Tibial artery (tissue), 4 donors: ENCODE data around the gene KIF1A.

Source experiments
- DNase-seq, 2 donors: peaks; one replicate each; pipeline ENCODE4 v3.0.0-alpha.2; 2019
- H3K27ac ChIP-seq, 2 donors: fragments of 200-600 bp; sonication (generic) in 1 of 2; 1 replicate in 1 of 2; 2 replicates in 1 of 2; pipeline ENCODE4 v1.5.1; 2018 to 2019; ENCODE audit warnings: mild to moderate bottlenecking in 1 of 2
- H3K27me3 ChIP-seq, 2 donors: fragments of 200-600 bp; sonication (generic) in 1 of 2; one replicate each; pipeline versions ENCODE4 v1.5.1 to v1.6.0; 2016 to 2019
- H3K36me3 ChIP-seq, 3 donors: fragments of 200-600 bp; sonication (generic) in 2 of 3; one replicate each; pipeline ENCODE4 v1.5.1; 2016 to 2019; ENCODE audit warnings: mild to moderate bottlenecking in 2 of 3
- H3K4me1 ChIP-seq, 4 donors: fragments of 200-600 bp; sonication (generic) in 2 of 4; 1 replicate in 3 of 4; 2 replicates in 1 of 4; pipeline ENCODE4 v1.5.1; 2016 to 2019
- H3K4me3 ChIP-seq, 2 donors: fragments of 200-600 bp; sonication (generic) in 1 of 2; 1 replicate in 1 of 2; 2 replicates in 1 of 2; pipeline ENCODE4 v1.5.1; 2018 to 2019; ENCODE audit warnings: mild to moderate bottlenecking in 2 of 2
- H3K9me3 ChIP-seq, 3 donors: fragments of 200-600 bp; sonication (generic) in 1 of 3; one replicate each; pipeline ENCODE4 v1.5.1; 2016 to 2019
- intact Hi-C: fragments of 100-400 bp; cut with DNase I; formaldehyde crosslinking; loops from one replicate; pipeline ENCODE4 v1.15.0; 2023; ENCODE audit warnings: low total_unique reads
- TF ChIP-seq, protein P1 (sequence below), 2 experiments: fragments of 200-600 bp in 1 of 2; fragments of 450-650 bp in 1 of 2; IDR thresholded peaks; one replicate each; pipeline ENCODE4 v1.5.1; 2017 to 2019; ENCODE audit warnings: antibody characterized with exemption in 2 of 2, mild to moderate bottlenecking in 1 of 2, moderate library complexity in 1 of 2

KIF1A gene

DNA sequence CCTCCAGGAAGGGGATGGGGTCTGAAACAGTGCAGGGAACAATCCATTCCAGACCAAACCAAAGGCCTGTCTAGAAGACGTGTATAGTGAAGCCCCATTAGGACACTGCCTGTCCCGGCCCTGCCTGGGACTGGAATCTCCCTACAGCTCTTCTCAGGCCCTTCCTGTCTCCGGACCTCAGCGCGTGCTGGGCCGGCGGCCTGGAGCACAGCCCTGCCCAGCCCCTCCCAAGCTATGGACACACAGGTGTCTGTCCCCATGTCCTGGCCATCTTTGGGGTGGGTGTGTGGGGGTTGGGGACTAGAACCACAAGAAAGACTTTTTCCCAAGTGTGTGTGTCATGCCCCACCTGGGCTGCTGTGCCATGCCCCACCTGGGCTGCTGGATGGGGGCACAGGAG lies 51.8 kb downstream of the KIF1A start:
- Histone ChIP-seq H3K4me3 (no peak overlapping the region), H3K36me3 (no peaks in the 10 kb centered on the region), H3K4me1 (no peaks in the 10 kb centered on the region), H3K27ac (no peak overlapping the region), H3K9me3 (no peaks in the 10 kb centered on the region), H3K27me3 (peaks cover 0 to 10% of the 10 kb centered on the region in 2 donors)
- no peak for DNase-seq
- intact Hi-C loops, result no loop called here
- TF ChIP-seq, protein P1, sequence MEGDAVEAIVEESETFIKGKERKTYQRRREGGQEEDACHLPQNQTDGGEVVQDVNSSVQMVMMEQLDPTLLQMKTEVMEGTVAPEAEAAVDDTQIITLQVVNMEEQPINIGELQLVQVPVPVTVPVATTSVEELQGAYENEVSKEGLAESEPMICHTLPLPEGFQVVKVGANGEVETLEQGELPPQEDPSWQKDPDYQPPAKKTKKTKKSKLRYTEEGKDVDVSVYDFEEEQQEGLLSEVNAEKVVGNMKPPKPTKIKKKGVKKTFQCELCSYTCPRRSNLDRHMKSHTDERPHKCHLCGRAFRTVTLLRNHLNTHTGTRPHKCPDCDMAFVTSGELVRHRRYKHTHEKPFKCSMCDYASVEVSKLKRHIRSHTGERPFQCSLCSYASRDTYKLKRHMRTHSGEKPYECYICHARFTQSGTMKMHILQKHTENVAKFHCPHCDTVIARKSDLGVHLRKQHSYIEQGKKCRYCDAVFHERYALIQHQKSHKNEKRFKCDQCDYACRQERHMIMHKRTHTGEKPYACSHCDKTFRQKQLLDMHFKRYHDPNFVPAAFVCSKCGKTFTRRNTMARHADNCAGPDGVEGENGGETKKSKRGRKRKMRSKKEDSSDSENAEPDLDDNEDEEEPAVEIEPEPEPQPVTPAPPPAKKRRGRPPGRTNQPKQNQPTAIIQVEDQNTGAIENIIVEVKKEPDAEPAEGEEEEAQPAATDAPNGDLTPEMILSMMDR (IDR thresholded peaks at IDR 0.05), result no peak

DNA sequence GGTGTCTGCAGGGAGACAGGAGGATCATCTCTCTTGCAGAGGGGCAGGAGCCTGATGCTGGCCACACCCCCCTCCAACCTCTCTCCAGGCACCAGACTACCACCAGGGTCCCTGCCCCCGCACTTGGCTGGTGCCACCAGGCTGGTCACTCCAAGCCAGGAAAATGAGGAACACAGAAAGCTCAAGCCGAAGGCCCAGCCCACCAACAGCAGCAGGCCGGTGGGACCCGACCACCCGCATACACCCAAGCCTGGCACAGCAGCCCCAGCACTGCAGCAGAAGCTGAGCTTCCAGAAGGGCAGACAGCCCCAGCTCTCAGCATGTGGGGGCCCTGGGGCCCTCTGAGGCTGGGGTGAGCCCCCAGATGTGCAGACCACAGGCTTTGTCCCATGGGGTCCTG lies 52.7 kb downstream of the KIF1A start:
- intact Hi-C loops, result no loop called here
- DNase-seq, result no peak
- Histone ChIP-seq H3K4me3 (no peak overlapping the region), H3K27ac (no peak overlapping the region), H3K9me3 (no peaks in the 10 kb centered on the region), H3K4me1 (no peaks in the 10 kb centered on the region), H3K27me3 (peaks cover 0 to 10% of the 10 kb centered on the region in 2 donors), H3K36me3 (no peaks in the 10 kb centered on the region)
- TF ChIP-seq, protein P1 (IDR thresholded peaks at IDR 0.05), result no peak

DNA sequence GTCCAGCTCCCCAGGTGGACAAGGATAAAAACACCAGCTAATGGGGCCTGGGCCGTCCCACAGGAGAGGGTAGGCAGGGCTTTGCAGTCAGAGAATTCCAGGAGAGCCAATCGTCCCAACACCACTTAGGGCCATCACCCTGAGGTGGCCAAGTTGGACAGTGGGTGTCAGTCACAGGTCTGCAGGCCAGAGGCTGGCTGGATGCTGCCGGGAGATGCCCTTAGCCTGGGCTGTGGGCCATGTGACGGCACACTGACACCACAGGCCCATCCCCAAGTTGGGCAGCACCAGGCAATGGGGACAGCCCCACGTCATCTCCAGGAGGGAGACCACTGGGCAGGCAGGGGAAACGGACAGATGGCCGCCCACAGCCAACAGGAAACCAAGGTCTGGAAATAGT lies 53.9 kb downstream of the KIF1A start:
- no peaks in the 10 kb centered on the region for H3K36me3 ChIP-seq
- no peaks in the 10 kb centered on the region for H3K9me3 ChIP-seq
- H3K27me3 ChIP-seq, result peaks cover 0 to 13% of the 10 kb centered on the region in 2 donors
- H3K4me1 ChIP-seq, result no peaks in the 10 kb centered on the region
- TF ChIP-seq, protein P1 (IDR thresholded peaks at IDR 0.05), result no peak
- no peak for DNase-seq
- no peak overlapping the region for H3K4me3 ChIP-seq
- H3K27ac ChIP-seq, result no peak overlapping the region
- intact Hi-C loops, result no loop called here

DNA sequence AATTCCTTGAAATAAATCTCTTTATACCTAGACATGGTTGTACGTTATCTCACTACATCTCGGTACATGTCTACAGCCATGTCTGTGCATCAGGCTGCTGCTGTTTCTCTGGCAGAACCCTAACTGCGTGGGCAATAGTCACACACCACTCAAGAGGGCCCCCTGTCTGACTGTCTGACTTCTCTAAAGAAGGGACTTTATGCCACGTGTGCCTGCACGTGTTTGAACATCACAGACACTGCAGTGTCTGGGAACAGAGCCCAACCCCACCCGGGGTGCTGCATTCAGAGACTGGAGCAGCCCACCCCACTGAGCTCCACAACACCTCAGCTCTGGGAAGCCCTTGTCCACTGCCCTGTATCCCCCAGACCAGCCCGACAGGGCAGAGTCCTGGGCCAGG lies 55.0 kb downstream of the KIF1A start:
- TF ChIP-seq, protein P1 (IDR thresholded peaks at IDR 0.05), result no peak
- Histone ChIP-seq H3K4me3 (no peak overlapping the region), H3K27ac (no peak overlapping the region), H3K27me3 (peaks cover 0 to 13% of the 10 kb centered on the region in 2 donors), H3K4me1 (no peaks in the 10 kb centered on the region), H3K9me3 (no peaks in the 10 kb centered on the region), H3K36me3 (no peaks in the 10 kb centered on the region)
- intact Hi-C loops, result no loop called here
- DNase-seq, result no peak

DNA sequence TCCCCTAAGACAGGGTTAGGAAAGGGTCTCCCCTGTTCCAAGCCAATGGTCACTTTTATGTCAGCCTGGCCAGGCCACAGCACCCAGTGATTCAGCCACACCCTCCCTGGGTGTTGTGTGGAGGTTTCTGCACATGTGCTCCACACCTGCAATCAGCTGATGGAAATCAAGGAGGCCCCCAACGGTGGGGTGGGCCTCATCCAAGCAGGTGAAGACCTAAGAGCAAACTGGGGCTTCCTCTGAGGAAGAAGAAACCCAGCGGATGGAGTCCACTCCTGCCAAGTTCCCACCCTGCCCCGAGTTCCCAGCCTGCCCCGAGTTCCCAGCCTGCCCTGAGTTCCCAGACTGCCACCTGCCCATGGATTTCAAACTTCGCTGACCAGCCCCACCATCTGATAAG lies 55.4 kb downstream of the KIF1A start:
- Histone ChIP-seq H3K36me3 (no peaks in the 10 kb centered on the region), H3K4me1 (no peaks in the 10 kb centered on the region), H3K9me3 (no peaks in the 10 kb centered on the region), H3K27ac (no peak overlapping the region), H3K27me3 (peaks cover 0 to 13% of the 10 kb centered on the region in 2 donors), H3K4me3 (no peak overlapping the region)
- TF ChIP-seq, protein P1 (IDR thresholded peaks at IDR 0.05), result no peak
- intact Hi-C loops, result no loop called here
- DNase-seq, result no peak

DNA sequence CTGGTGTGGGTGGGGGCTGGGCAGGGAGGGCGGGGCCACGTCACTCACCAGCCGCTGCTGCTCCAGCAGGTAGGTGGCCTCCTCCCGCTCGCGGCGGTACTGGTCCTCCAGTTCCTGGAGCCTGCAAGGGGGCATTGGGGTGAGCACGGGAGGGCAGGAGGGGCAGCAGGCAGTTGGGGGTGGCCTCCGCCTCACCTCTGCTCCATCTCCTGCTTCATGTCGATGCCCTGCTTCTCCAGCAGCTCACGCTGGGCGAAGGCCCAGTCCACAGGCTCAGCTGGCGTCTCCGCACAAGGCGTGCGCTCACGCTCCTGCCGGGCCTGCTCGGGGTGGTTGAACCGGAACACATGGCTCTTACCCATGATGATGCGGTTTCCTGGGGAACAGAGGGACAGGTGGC lies 57.0 kb downstream of the KIF1A start:
- no peaks in the 10 kb centered on the region for H3K36me3 ChIP-seq
- TF ChIP-seq, protein P1 (IDR thresholded peaks at IDR 0.05), result no peak
- no peak for DNase-seq
- H3K4me3 ChIP-seq, result no peak overlapping the region
- intact Hi-C loops, result no loop called here
- peaks cover 0 to 10% of the 10 kb centered on the region in 2 donors for H3K27me3 ChIP-seq
- H3K9me3 ChIP-seq, result no peaks in the 10 kb centered on the region
- no peak overlapping the region for H3K27ac ChIP-seq
- no peaks in the 10 kb centered on the region for H3K4me1 ChIP-seq
